Activated T-cell treated with anti-CD3 and anti-CD28 coated beads, Interleukin-2, amount 50 U/mL, for 4 hours (primary cell): ENCODE measurements around the gene STPG4. TPM values are rescaled to one million over a fixed set of nuclear protein-coding genes. Genes with fewer than 3 reads are reported as not detected.
"Not testable (repeated sequence)": the region's sequence is repeated elsewhere in the genome, so short reads cannot be mapped to it uniquely, and the experiment has no call there.

ENCODE experiments used
- ATAC-seq, 2 donors: fragments of 200-7000 bp; cut with Tn5 transposase; one replicate each; pipeline ENCODE4 v1.10.0; 2021
- DNase-seq: peaks from one replicate; pipeline ENCODE4 v3.0.0-alpha.2; 2020
- H3K27me3 Mint-ChIP-seq: one replicate; pipeline ENCODE4 v1.8.0; 2021; ENCODE audit warnings: low read depth, mixed read lengths
- H3K36me3 Mint-ChIP-seq: one replicate; pipeline ENCODE4 v1.8.0; 2022; ENCODE audit warnings: mixed read lengths; ENCODE audit not compliant: insufficient read depth
- H3K4me1 Mint-ChIP-seq: one replicate; pipeline ENCODE4 v1.8.0; 2021; ENCODE audit warnings: low read depth, mixed read lengths
- H3K4me3 Mint-ChIP-seq: one replicate; pipeline ENCODE4 v1.8.0; 2021; ENCODE audit warnings: mild to moderate bottlenecking, moderate library complexity, mixed read lengths
- H3K9me3 Mint-ChIP-seq: one replicate; pipeline ENCODE4 v1.8.0; 2021; ENCODE audit warnings: mixed read lengths
- total RNA-seq, 3 donors: library from RNA; stranded (reverse); gene quantifications; one replicate each; pipeline ENCODE4 v1.2.1, GENCODE V29; 2021

STPG4 gene
- total RNA-seq, 3 donors from 2014 or later: not detected

DNA sequence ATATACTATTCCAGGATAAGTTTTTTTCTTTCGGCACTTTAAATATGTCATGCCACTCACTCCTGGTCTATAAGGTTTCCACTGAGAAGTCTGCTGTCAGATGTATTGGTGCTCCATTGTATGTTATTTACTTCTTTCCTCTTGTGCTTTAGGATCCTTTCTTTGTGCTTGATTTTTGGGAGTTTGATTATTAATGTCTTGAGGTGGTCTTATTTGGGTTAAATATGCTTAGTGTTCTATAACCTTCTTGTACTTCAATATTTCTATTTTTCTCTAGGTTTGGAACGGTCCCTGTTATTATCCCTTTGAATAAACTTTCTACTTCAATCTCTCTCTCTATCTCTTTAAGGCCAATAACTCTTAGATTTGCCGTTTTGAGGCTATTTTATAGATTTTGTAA, 28.3 kb downstream of the STPG4 start:
- DNase-seq: no peak
- H3K9me3 Mint-ChIP-seq: no peaks in the 10 kb centered on the region
- peaks cover 3% of the 10 kb centered on the region for H3K27me3 Mint-ChIP-seq
- ATAC-seq: no peak
- H3K4me1 Mint-ChIP-seq: no peaks in the 10 kb centered on the region
- H3K36me3 Mint-ChIP-seq: no peaks in the 10 kb centered on the region
- H3K4me3 Mint-ChIP-seq: no peak overlapping the region

DNA sequence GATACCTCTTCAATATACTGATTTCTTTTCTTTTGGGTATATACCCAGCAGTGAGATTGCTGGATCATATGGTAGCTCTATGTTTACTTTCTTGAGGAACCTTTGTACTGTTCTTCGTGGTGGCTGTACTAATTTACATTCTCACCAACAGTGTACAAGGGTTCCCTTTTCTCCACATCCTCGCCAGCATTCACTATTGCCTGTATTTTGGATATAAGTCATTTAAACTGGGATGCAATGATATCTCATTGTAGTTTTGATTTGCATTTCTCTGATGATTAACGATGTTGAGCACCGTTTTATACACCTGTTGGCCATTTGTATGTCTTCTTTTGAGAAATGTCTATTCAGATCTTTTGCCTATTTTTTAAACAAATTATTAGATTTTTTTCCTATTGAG, 30.4 kb downstream of the STPG4 start:
- H3K4me3 Mint-ChIP-seq, DNase-seq, H3K4me1 Mint-ChIP-seq, ATAC-seq, H3K9me3 Mint-ChIP-seq, H3K36me3 Mint-ChIP-seq, H3K27me3 Mint-ChIP-seq: not testable (repeated sequence)

DNA sequence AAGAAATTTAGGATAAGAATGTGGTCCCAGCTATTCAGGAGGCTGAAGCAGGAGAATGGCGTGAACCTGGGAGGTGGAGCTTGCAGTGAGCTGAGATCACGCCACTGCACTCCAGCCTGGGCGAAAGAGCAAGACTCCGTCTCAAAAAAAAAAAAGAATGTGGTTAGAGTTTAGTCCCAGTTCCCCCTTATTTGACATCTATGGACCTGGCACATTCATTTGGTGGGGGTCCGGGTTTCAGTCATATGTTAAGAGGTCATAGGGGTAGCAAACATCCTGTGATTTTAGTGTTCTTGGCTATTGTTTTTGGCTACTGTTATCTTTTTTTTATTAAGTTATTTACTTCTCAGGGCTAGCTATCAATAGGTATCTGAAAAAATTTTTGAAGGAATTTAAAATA, 34.7 kb downstream of the STPG4 start:
- H3K27me3 Mint-ChIP-seq, H3K36me3 Mint-ChIP-seq, H3K9me3 Mint-ChIP-seq, H3K4me1 Mint-ChIP-seq, H3K4me3 Mint-ChIP-seq, ATAC-seq, DNase-seq: not testable (repeated sequence)

- Mint-ChIP-seq H3K9me3 (no peaks in the 10 kb centered on the region), H3K4me3 (no peak overlapping the region), H3K36me3 (no peaks in the 10 kb centered on the region), H3K4me1 (no peaks in the 10 kb centered on the region), H3K27me3 (peaks cover 3% of the 10 kb centered on the region)
- ATAC-seq: no peak
- no peak for DNase-seq
Observed at GRCh38 chr2:47119001-47119400, 36.1 kb downstream of the STPG4 start.

- DNase-seq (no peak), ATAC-seq (no peak)
- H3K27me3 Mint-ChIP-seq: peaks cover 3% of the 10 kb centered on the region
- no peaks in the 10 kb centered on the region for H3K36me3 Mint-ChIP-seq
- no peak overlapping the region for H3K4me3 Mint-ChIP-seq
- H3K4me1 Mint-ChIP-seq: no peaks in the 10 kb centered on the region
- no peaks in the 10 kb centered on the region for H3K9me3 Mint-ChIP-seq
Observed at GRCh38 chr2:47118581-47118980, 36.5 kb downstream of the STPG4 start.

DNA sequence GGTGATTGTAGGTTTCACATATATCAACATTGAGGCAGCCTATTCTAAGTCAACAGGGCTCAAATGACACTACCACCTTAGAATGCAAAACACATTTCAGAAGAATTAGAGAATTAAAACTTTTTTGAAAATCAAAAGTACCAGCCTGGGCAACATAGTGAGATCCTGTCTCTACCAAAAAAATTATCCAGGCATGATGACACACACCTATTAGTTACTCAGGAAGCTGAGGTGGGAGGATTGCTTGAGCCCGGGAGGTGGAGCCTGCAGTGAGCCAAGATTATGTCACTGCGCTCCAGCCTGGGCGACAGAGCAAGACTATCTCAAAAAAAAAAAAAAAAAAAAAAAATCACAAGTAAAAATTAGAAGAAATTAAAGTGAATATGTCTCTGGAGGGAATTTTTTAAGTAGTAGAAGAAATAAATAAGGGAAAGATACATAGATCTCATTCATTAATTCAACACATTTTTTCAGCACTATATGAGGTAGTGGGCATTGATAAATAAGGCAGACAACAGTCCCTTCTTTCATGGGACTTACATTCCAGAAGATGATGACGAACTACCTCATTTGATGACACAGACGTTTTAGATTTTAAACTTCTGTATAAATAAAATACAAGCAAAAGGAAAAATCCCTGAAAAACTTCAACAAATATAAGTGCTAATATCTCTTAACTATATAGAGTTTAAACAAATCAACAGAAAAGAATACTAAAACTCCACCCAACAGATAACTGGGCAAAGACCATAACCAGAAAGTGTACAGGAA, 42.3 kb downstream of the STPG4 start:
- ATAC-seq (no peak), DNase-seq (no peak)
- H3K36me3 Mint-ChIP-seq: no peaks in the 10 kb centered on the region
- H3K4me1 Mint-ChIP-seq: no peaks in the 10 kb centered on the region
- peaks cover 3% of the 10 kb centered on the region for H3K27me3 Mint-ChIP-seq
- no peak overlapping the region for H3K4me3 Mint-ChIP-seq
- H3K9me3 Mint-ChIP-seq: no peaks in the 10 kb centered on the region

GRCh38 chr2:47109680-47110079, 45.4 kb downstream of the STPG4 start:
- no peaks in the 10 kb centered on the region for H3K9me3 Mint-ChIP-seq
- no peak overlapping the region for H3K4me3 Mint-ChIP-seq
- ATAC-seq (no peak), DNase-seq (no peak)
- no peaks in the 10 kb centered on the region for H3K27me3 Mint-ChIP-seq
- H3K4me1 Mint-ChIP-seq: no peaks in the 10 kb centered on the region
- no peaks in the 10 kb centered on the region for H3K36me3 Mint-ChIP-seq

DNA sequence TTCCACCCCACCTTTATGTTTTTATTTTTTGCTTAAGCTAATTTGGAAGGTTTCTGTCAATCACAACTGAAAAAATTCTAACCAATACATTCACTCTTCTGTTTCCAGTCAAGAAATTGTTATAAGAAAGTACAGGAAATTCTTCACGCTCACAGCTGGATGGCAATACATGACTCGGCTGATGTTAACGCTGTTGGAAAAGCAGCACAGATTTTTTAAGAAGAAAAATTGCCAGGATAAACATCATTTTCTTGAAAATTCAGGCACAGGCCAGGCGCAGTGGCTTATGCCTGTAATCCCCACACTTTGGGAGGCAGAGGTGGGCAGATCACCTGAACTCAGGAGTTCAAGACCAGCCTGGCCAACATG, 46.1 kb downstream of the STPG4 start:
- Mint-ChIP-seq H3K27me3 (no peaks in the 10 kb centered on the region), H3K4me1 (no peaks in the 10 kb centered on the region), H3K4me3 (no peak overlapping the region), H3K36me3 (no peaks in the 10 kb centered on the region), H3K9me3 (no peaks in the 10 kb centered on the region)
- no peak for DNase-seq
- no peak for ATAC-seq

DNA sequence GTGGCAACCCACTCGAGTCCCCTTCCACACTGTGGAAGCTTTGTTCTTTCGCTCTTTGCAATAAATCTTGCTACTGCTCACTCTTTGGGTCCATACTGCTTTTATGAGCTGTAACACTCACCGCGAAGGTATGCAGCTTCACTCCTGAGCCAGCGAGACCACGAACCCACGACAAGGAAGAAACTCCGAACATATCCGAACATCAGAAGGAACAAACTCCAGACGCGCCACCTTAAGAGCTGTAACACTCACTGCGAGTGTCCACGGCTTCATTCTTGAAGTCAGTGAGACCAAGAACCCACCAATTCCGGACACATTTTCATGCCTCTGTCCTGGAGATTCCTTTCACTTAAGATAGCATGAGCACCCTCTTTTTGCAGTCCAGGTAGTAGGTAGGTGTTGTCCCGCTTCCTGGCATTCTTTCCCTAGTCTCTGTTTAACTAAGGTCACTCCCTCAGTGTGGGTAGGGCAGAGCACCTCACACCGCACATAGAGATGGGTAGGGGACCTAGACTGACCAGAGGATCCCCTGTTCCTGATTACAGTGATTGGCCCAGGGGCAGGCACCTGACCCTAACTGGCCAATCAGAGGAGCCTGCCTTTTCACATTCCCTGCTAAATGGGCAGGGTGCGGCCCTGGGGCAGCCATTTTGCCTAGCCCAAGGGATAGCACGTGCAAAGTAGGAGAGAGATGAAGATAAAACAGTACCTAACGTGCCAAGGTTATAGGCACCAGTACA, 46.7 kb downstream of the STPG4 start:
- H3K36me3 Mint-ChIP-seq, H3K4me1 Mint-ChIP-seq, ATAC-seq, H3K27me3 Mint-ChIP-seq, H3K9me3 Mint-ChIP-seq, DNase-seq, H3K4me3 Mint-ChIP-seq: not testable (repeated sequence)

DNA sequence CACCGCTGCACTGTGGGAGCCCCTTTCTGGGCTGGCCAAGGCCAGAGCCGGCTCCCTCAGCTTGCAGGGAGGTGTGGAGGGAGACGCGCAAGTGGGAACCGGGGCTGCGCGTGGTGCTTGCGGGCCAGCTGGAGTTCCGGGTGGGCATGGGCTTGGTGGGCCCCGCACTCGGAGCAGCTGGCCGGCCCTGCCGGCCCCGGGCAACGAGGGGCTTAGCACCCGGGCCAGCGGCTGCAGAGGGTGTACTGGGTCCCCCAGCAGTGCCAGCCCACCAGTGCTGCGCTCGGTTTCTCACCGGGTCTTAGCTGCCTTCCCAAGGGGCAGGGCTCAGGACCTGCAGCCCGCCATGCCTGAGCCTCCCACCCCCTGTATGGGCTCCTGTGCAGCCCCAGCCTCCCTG, 47.9 kb downstream of the STPG4 start:
- H3K36me3 Mint-ChIP-seq: not testable (repeated sequence)

DNA sequence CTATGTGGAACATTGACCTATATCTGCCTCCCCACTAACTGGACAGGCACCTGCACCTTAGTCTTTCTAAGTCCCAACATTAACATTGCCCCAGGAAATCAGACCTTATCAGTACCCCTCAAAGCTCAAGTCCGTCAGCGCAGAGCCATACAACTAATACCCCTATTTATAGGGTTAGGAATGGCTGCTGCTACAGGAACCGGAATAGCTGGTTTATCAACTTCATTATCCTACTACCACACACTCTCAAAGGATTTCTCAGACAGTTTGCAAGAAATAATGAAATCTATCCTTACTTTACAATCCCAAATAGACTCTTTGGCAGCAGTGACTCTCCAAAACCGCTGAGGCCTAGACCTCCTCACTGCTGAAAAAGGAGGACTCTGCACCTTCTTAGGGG, 48.9 kb downstream of the STPG4 start:
- DNase-seq, H3K27me3 Mint-ChIP-seq, H3K4me3 Mint-ChIP-seq, H3K9me3 Mint-ChIP-seq, ATAC-seq, H3K36me3 Mint-ChIP-seq, H3K4me1 Mint-ChIP-seq: not testable (repeated sequence)

More for the DNA sequence above, 47.9 kb downstream of the STPG4 start:
- H3K27me3 Mint-ChIP-seq, H3K9me3 Mint-ChIP-seq, H3K4me3 Mint-ChIP-seq, H3K4me1 Mint-ChIP-seq, ATAC-seq, DNase-seq: not testable (repeated sequence)

GRCh38 chr2:47099712-47100111, 55.4 kb downstream of the STPG4 start:
- H3K4me1 Mint-ChIP-seq, H3K4me3 Mint-ChIP-seq, DNase-seq, H3K27me3 Mint-ChIP-seq, H3K9me3 Mint-ChIP-seq, H3K36me3 Mint-ChIP-seq, ATAC-seq: not testable (repeated sequence)

DNA sequence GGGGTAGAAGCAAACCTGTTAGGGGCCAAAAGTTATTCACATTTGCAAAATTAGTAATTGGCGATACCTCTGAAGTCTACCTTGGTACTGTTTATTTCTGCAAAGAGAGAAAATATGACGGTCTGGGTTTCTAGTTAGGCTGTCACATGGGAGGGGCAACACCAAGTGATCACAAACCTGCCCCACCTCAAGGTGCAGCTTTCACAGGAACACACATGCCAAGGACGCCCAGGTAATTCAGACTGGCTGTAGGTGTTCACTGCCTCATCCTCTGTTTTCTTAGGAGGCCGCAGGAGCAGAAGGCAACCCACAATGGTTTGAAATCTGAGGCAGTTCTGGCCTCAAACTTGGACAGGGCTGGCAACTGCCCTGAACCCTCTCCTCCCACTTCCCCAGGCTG, 56.2 kb downstream of the STPG4 start:
- no peak for DNase-seq
- Mint-ChIP-seq H3K36me3 (no peaks in the 10 kb centered on the region), H3K4me3 (no peak overlapping the region), H3K27me3 (peaks cover 2% of the 10 kb centered on the region), H3K4me1 (no peaks in the 10 kb centered on the region), H3K9me3 (no peaks in the 10 kb centered on the region)
- ATAC-seq: no peak

- no peaks in the 10 kb centered on the region for H3K4me1 Mint-ChIP-seq
- peaks cover 2% of the 10 kb centered on the region for H3K27me3 Mint-ChIP-seq
Observed at GRCh38 chr2:47097563-47097962, 57.5 kb downstream of the STPG4 start.

GRCh38 chr2:47096451-47096850, 58.7 kb downstream of the STPG4 start:
- no peaks in the 10 kb centered on the region for H3K36me3 Mint-ChIP-seq
- DNase-seq (no peak), ATAC-seq (no peak)
- H3K4me3 Mint-ChIP-seq: no peak overlapping the region
- peaks cover 2% of the 10 kb centered on the region for H3K27me3 Mint-ChIP-seq
- no peaks in the 10 kb centered on the region for H3K9me3 Mint-ChIP-seq
- H3K4me1 Mint-ChIP-seq: no peaks in the 10 kb centered on the region

More at GRCh38 chr2:47097563-47097962, 57.5 kb downstream of the STPG4 start:
- no peak for ATAC-seq
- H3K9me3 Mint-ChIP-seq: no peaks in the 10 kb centered on the region
- DNase-seq: no peak
- no peak overlapping the region for H3K4me3 Mint-ChIP-seq
- H3K36me3 Mint-ChIP-seq: no peaks in the 10 kb centered on the region
